Prostate gland (tissue), 2 donors: ENCODE results near the gene STK10.

Experiments
- POLR2A ChIP-seq: fragments of 450-650 bp; IDR thresholded peaks from one replicate; pipeline ENCODE4 v1.6.1; 2016; ENCODE audit warnings: antibody characterized with exemption, mild to moderate bottlenecking
- POLR2AphosphoS5 ChIP-seq: sonication (generic); formaldehyde crosslinking; IDR thresholded peaks from one replicate; pipeline ENCODE4 v1.6.1; 2017; ENCODE audit warnings: antibody characterized with exemption
- TF ChIP-seq, protein P1 (sequence below), 4 experiments: fragments of 200-600 bp in 2 of 4; fragments of 450-650 bp in 2 of 4; sonication (generic) in 2 of 4; IDR thresholded peaks; 1 replicate in 3 of 4; 2 replicates in 1 of 4; pipeline ENCODE4 v1.5.1; 2016 to 2019; ENCODE audit warnings: antibody characterized with exemption in 4 of 4, mild to moderate bottlenecking in 2 of 4, moderate library complexity in 2 of 4

DNA sequence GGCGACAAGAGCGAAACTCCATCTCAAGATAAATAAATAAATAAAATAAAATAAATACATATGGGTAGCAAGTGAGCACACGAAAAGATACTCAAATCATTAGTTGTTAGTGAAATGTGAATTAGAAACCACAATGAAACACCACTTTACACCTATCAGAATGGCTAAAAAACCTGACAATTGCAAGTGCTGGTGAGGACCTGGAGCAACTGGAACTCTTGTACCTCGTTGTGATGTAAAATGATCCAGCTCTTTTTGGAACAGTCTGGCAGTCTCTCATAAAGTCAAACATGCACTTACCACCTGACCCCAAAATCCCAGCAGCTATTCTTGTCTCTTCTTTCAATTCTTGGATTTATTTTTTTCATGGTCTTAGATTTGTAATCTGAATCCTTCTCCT, 112.4 kb downstream of the STK10 start:
- TF ChIP-seq, protein P1, sequence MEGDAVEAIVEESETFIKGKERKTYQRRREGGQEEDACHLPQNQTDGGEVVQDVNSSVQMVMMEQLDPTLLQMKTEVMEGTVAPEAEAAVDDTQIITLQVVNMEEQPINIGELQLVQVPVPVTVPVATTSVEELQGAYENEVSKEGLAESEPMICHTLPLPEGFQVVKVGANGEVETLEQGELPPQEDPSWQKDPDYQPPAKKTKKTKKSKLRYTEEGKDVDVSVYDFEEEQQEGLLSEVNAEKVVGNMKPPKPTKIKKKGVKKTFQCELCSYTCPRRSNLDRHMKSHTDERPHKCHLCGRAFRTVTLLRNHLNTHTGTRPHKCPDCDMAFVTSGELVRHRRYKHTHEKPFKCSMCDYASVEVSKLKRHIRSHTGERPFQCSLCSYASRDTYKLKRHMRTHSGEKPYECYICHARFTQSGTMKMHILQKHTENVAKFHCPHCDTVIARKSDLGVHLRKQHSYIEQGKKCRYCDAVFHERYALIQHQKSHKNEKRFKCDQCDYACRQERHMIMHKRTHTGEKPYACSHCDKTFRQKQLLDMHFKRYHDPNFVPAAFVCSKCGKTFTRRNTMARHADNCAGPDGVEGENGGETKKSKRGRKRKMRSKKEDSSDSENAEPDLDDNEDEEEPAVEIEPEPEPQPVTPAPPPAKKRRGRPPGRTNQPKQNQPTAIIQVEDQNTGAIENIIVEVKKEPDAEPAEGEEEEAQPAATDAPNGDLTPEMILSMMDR (IDR thresholded peaks at IDR 0.05): no peak
- no peak for TF ChIP-seq POLR2A
- no peak for TF ChIP-seq POLR2AphosphoS5
